ENCODE data around the gene PHF23. TPM values are rescaled to one million over a fixed set of nuclear protein-coding genes. Genes with fewer than 3 reads are reported as not detected.
A peak's percentile ranks its signal among the peaks of the same experiment; 100 is the strongest.

PHF23 gene
- total and polyA plus RNA-seq, 11 donors = 13.7 to 36.7 (median 23.0) TPM

DNA sequence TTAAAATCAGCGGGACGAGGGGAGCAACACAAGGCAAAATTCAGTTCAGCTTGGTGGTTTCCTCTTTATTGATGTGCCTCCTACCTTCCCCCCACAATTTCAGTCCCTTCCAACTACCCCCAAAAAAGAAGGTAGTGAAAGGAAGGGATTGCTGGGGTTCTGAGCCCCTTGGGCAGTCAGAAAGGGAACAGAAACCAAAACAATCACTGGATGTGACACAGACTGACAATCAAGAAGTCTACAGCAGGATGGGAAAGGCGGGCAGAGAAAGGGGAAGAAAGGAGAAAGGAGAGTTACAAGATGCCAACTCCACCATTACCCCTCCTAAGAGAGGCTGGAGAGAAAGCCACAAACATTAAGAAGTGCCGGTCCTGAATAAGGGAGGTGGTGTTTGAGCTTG, 1.1 kb upstream of the PHF23 start:
- WGBS, 4 donors = 65 to 77% (median 71%) methylated on average over 4 of the region's 4 CpGs
- Histone ChIP-seq H3K36me3 (peaks cover 0 to 50% (median 43%) of the 10 kb centered on the region in 9 donors), H3K27ac (peak overlapping the region in 11 of 12 donors; percentile 3 to 97 (median 92)), H3K9me3 (no peaks in the 10 kb centered on the region), H3K27me3 (no peaks in the 10 kb centered on the region), H3K4me3 (peak overlapping the region in 10 of 12 donors; percentile 0 to 93 (median 83)), H3K4me1 (peaks cover 5 to 49% (median 33%) of the 10 kb centered on the region in 12 donors)
- ATAC-seq (no peak), DNase-seq (peak in 1 of 5 donors; percentile 25)
- TF ChIP-seq, protein P1, sequence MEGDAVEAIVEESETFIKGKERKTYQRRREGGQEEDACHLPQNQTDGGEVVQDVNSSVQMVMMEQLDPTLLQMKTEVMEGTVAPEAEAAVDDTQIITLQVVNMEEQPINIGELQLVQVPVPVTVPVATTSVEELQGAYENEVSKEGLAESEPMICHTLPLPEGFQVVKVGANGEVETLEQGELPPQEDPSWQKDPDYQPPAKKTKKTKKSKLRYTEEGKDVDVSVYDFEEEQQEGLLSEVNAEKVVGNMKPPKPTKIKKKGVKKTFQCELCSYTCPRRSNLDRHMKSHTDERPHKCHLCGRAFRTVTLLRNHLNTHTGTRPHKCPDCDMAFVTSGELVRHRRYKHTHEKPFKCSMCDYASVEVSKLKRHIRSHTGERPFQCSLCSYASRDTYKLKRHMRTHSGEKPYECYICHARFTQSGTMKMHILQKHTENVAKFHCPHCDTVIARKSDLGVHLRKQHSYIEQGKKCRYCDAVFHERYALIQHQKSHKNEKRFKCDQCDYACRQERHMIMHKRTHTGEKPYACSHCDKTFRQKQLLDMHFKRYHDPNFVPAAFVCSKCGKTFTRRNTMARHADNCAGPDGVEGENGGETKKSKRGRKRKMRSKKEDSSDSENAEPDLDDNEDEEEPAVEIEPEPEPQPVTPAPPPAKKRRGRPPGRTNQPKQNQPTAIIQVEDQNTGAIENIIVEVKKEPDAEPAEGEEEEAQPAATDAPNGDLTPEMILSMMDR (IDR thresholded peaks at IDR 0.05) = no peak
- no peak for TF ChIP-seq POLR2A (IDR thresholded peaks at IDR 0.05)
- intact Hi-C loops (cut with DNase I) = loop anchor here in 2 of 10 donors (10.0 kb wide), 2 partner anchors 334 to 604 kb away; partner anchors contain the start of gene CD68 (in 1 of the 2)

GRCh38 chr17:7238420-7239090, 702 bp downstream of the PHF23 start:
- TF ChIP-seq POLR2A (IDR thresholded peaks at IDR 0.05) = no peak
- TF ChIP-seq, protein P1 (IDR thresholded peaks at IDR 0.05) = no peak
- WGBS, 4 donors = 1% methylated on average over 31 to 39 of the region's 39 CpGs
- Histone ChIP-seq H3K27ac (peak overlapping the region; percentile 81 to 98 (median 94)), H3K27me3 (no peaks in the 10 kb centered on the region), H3K4me3 (peak overlapping the region; percentile 66 to 98 (median 90)), H3K36me3 (peaks cover 0 to 38% (median 29%) of the 10 kb centered on the region in 9 donors), H3K4me1 (peaks cover 5 to 56% (median 37%) of the 10 kb centered on the region in 12 donors), H3K9me3 (no peaks in the 10 kb centered on the region)
- ATAC-seq = no peak
- peak in 1 of 5 donors; percentile 61 for DNase-seq
- intact Hi-C loops (cut with DNase I) = loop anchor here in 3 of 10 donors (1.0 to 10.0 kb wide), 5 partner anchors 14 to 606 kb away; partner anchors contain the start of genes CD68 (in 1 of the 3), EIF5A (in 1 of the 3), ELP5 (in 1 of the 3) and POLR2A (in 1 of the 3)

DNA sequence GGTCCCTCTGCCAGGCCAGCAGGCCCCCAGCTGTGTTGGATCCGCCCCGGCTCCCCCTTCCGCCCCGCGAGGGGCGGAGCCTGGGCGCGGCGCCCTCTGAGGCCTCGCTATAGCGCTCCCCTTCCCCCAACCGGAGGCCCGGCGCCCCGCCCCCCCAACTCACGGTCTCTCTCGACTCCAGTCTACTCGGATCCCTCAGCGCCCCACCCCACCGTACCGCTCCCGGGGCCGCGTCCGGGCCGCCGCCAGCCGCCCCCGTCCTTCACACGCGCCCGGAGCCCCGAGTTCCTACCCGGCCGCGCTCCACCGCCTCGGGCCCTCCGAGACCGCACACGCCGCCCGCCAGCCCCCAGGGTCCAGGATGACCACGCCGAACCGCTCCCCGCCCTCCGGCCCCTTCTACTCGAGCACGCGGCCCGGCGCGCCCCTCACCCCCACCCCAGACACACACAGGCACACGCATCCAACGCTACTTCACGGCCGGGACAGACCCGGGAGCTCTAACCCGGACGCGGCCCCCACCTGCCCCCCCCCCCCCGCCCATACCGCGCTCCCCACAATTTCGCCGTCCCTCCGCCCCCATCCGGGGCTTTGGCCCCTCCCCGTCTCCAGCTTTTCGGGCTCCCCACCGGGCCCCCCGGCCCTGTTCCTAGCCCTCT, 1.4 kb downstream of the PHF23 start:
- Histone ChIP-seq H3K27ac (peak overlapping the region; percentile 57 to 98 (median 94)), H3K4me1 (peaks cover 10 to 58% (median 39%) of the 10 kb centered on the region in 12 donors), H3K9me3 (no peaks in the 10 kb centered on the region), H3K36me3 (peaks cover 0 to 38% (median 29%) of the 10 kb centered on the region in 9 donors), H3K4me3 (peak overlapping the region; percentile 66 to 98 (median 90)), H3K27me3 (no peaks in the 10 kb centered on the region)
- TF ChIP-seq, protein P1 (IDR thresholded peaks at IDR 0.05) = no peak
- no peak for TF ChIP-seq POLR2A (IDR thresholded peaks at IDR 0.05)
- DNase-seq (peak; percentile 86 to 90 (median 87)), ATAC-seq (peak in 2 of 4 donors; percentile 4 to 17)
- WGBS, 4 donors = 1 to 2% (median 1%) methylated on average over 39 to 70 of the region's 73 CpGs
- intact Hi-C loops (cut with DNase I) = loop anchor here in 3 of 10 donors (2.0 to 10.0 kb wide), 4 partner anchors 17 to 607 kb away; partner anchors contain the start of genes CD68 (in 1 of the 3), POLR2A (in 1 of the 3) and SLC35G6 (in 1 of the 3)
